Aorta (tissue), 5 donors: ENCODE results near the gene ULK3. TPM values are rescaled to one million over a fixed set of nuclear protein-coding genes. Genes with fewer than 3 reads are reported as not detected.

ENCODE experiments used
- ATAC-seq: fragments of 200-7000 bp; cut with Tn5 transposase; one replicate; pipeline ENCODE4 v1.9.1; 2022; ENCODE audit warnings: moderate library complexity; ENCODE audit not compliant: low FRiP score
- DNase-seq, 2 donors: peaks; one replicate each; pipeline ENCODE4 v3.0.0-alpha.2; 2020
- H3K27ac ChIP-seq, 2 donors: one replicate each; pipeline ENCODE4 v1.5.1; 2013; ENCODE audit warnings: low read length in 2 of 2, mild to moderate bottlenecking in 2 of 2, moderate library complexity in 2 of 2, control low read depth in 1 of 2, inconsistent platforms in 1 of 2, low read depth in 1 of 2
- H3K27me3 ChIP-seq, 2 donors: one replicate each; pipeline ENCODE4 v1.6.1; 2013; ENCODE audit warnings: control low read depth in 1 of 2, low read length in 1 of 2, mild to moderate bottlenecking in 1 of 2, moderate library complexity in 1 of 2; ENCODE audit not compliant: insufficient read depth in 2 of 2, control insufficient read depth in 1 of 2
- H3K36me3 ChIP-seq, 2 donors: one replicate each; pipeline ENCODE4 v1.6.1; 2013; ENCODE audit warnings: control low read depth in 1 of 2, low read length in 1 of 2, mild to moderate bottlenecking in 1 of 2; ENCODE audit not compliant: insufficient read depth in 2 of 2, control insufficient read depth in 1 of 2
- H3K4me1 ChIP-seq, 2 donors: one replicate each; pipeline ENCODE4 v1.6.1; 2013; ENCODE audit warnings: low read length in 2 of 2, control low read depth in 1 of 2, mild to moderate bottlenecking in 1 of 2, moderate library complexity in 1 of 2; ENCODE audit not compliant: insufficient read depth in 2 of 2, control insufficient read depth in 1 of 2
- H3K4me3 ChIP-seq, 2 donors: one replicate each; pipeline ENCODE4 v1.5.1; 2013; ENCODE audit warnings: low read length in 2 of 2, control low read depth in 1 of 2, mild to moderate bottlenecking in 1 of 2
- H3K9me3 ChIP-seq: one replicate; pipeline ENCODE4 v1.6.1; 2013; ENCODE audit warnings: mild to moderate bottlenecking, low read length; ENCODE audit not compliant: control insufficient read depth
- WGBS, 2 donors: extraction: QIAGEN DNeasy Blood & Tissue Kit; methylation state at CpG; one replicate each; pipeline ENCODE4 v1.1.7; 2013; 5-methylcytosine and 5-hydroxymethylcytosine counted together
- intact Hi-C, 2 donors: fragments of 100-400 bp; cut with DNase I; formaldehyde crosslinking; loops; one replicate each; pipeline versions ENCODE4 v1.14.2 to v1.15.0; 2022
- polyA plus RNA-seq, 2 donors: library from polyadenylated mRNA; stranded (reverse); fragments of 200-250 nt; gene quantifications; one replicate each; pipeline ENCODE4 v1.2.3, GENCODE V29; 2013
- total RNA-seq, 2 donors: library from RNA; stranded (reverse); fragmentation: NEBNext Ultra II Directional; extraction: Animal tissue kit (Norgen Biotek cat#: 25700); gene quantifications; one replicate each; pipeline ENCODE4 v1.2.1, GENCODE V29; 2021
- donor health status: healthy with polysubstance abuse.
- donor health status: Bipolar disorder and iron deficiency.
- donor health status: DM: no; HTN: no; CAD: no.
- donor health status: DM: no; HTN: no; CAD: no.
- donor health status: DM: yes; HTN: yes; CAD: no.

The ULK3 gene
- total and polyA plus RNA-seq, 4 donors = 17.7 to 43.6 (median 25.5) TPM

DNA sequence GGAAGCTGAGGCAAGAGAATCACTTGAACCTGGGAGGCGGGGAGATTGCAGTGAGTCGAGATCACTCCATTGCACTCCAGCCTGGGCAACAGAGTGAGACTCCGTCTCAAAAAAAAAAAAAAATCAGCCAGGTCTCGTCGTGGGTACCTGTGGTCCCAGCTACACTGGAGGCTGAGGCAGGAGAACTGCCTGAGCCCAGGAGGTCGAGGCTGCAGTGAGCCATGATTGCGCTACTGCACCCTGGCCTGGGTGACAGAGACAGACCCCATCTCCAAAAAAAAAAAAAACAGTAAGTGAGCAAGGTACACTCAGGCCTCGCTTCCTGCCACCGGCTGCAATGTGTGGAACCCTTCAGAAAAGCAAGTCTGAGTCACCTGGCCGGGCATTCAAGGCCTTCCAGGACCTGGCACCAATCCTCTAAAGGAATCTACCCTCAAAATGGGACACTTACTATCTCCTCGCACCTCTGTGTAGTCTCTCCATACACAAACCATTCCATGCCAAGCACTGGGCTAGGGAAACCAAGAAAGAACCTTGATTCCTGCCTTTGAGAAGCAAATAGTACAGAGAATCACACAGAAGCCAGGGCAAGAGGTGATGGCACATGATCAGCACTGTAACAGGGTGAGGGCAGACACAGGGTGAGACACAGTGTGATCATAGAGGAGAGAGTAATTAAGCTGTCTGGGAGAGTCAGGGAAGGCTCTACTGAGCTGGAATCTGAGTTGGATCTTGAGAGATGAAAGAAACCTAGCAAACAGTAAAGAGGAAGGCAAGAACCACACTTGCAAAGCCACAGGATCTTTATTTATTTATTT is 20.5 kb upstream of the ULK3 start:
- H3K9me3 ChIP-seq = no peaks in the 10 kb centered on the region
- no peak for DNase-seq
- H3K27me3 ChIP-seq = no peaks in the 10 kb centered on the region
- ATAC-seq = no peak
- WGBS, 2 donors = 78 to 79% methylated on average over 11 of the region's 11 CpGs
- H3K4me3 ChIP-seq = no peak overlapping the region
- no peaks in the 10 kb centered on the region for H3K36me3 ChIP-seq
- H3K27ac ChIP-seq = no peak overlapping the region
- no peaks in the 10 kb centered on the region for H3K4me1 ChIP-seq
- intact Hi-C loops = no loop called here

DNA sequence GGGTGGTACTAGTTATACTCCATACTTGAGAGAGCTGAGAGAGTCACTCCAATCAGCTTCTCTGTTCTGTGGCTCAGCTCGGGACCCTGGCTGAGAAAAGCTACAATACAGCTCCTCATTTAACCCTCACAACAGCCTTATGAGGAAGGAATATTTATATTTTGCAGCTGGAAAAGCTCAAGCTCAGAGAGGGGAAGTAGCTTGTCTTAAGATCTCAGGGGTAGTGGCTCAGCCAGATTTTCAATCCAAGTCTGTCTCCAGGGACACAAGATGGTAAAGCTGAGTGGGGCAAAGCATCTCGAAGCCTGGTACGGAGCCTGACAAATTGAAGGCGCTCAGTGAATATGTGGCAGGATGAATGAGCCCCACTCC is 15.4 kb upstream of the ULK3 start:
- ATAC-seq = no peak
- no peaks in the 10 kb centered on the region for H3K9me3 ChIP-seq
- H3K27ac ChIP-seq = no peak overlapping the region
- intact Hi-C loops = no loop called here
- 75 to 76% methylated on average over 4 of the region's 4 CpGs for WGBS, 2 donors
- H3K36me3 ChIP-seq = peaks cover 0 to 1% of the 10 kb centered on the region in 2 donors
- no peaks in the 10 kb centered on the region for H3K27me3 ChIP-seq
- no peaks in the 10 kb centered on the region for H3K4me1 ChIP-seq
- no peak overlapping the region for H3K4me3 ChIP-seq
- no peak for DNase-seq

GRCh38 chr15:74857671-74858368 is 14.9 kb upstream of the ULK3 start:
- Histone ChIP-seq H3K27ac (no peak overlapping the region), H3K27me3 (no peaks in the 10 kb centered on the region), H3K9me3 (no peaks in the 10 kb centered on the region), H3K36me3 (peaks cover 0 to 3% of the 10 kb centered on the region in 2 donors), H3K4me3 (no peak overlapping the region), H3K4me1 (no peaks in the 10 kb centered on the region)
- WGBS, 2 donors = 77 to 80% methylated on average over 9 of the region's 9 CpGs
- DNase-seq = no peak
- intact Hi-C loops = no loop called here
- ATAC-seq = no peak

DNA sequence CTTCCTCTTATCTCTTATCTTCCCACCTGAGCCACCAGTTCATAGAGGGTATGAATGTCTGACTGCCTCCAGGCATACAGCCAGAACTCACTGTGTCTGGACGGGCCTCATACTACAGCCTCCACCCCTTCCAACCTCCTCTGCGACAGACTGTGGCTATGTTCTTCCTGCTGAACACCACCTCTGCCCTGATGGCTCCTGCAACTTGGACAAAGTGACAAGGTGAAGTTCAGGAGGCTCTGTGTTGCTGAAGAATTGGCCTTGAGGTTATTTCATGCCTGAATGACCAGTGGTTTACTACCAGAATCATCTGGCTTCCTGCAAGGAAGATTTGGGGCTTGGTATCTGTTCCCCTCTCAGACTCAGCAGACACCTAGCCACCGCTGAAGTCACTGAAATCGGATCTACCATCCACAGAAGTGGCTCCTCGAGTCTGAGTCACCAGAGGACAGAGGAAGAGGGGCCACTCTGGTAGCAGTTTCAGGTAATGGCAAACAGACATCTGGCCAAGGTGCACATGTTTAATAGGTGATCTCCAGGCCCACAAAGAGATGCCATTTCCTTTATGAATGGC is 14.2 kb upstream of the ULK3 start:
- ATAC-seq = no peak

GRCh38 chr15:74856537-74856936 is 13.6 kb upstream of the ULK3 start:
- Histone ChIP-seq H3K9me3 (no peaks in the 10 kb centered on the region), H3K4me3 (no peak overlapping the region), H3K27ac (no peak overlapping the region), H3K4me1 (no peaks in the 10 kb centered on the region), H3K36me3 (peaks cover 0 to 6% of the 10 kb centered on the region in 2 donors), H3K27me3 (no peaks in the 10 kb centered on the region)
- 96 to 100% methylated on average over 1 of the region's 1 CpG for WGBS, 2 donors
- no peak for DNase-seq
- no peak for ATAC-seq
- intact Hi-C loops = no loop called here

More for the DNA sequence above, 14.2 kb upstream of the ULK3 start:
- no peak for DNase-seq
- Histone ChIP-seq H3K36me3 (peaks cover 0 to 3% of the 10 kb centered on the region in 2 donors), H3K27me3 (no peaks in the 10 kb centered on the region), H3K4me3 (no peak overlapping the region), H3K27ac (no peak overlapping the region), H3K4me1 (no peaks in the 10 kb centered on the region), H3K9me3 (no peaks in the 10 kb centered on the region)
- 63 to 66% methylated on average over 5 of the region's 5 CpGs for WGBS, 2 donors
- intact Hi-C loops = no loop called here

GRCh38 chr15:74855857-74856256 is 12.9 kb upstream of the ULK3 start:
- H3K4me3 ChIP-seq = no peak overlapping the region
- no peaks in the 10 kb centered on the region for H3K4me1 ChIP-seq
- 74 to 90% methylated on average over 2 of the region's 2 CpGs for WGBS, 2 donors
- H3K36me3 ChIP-seq = peaks cover 0 to 6% of the 10 kb centered on the region in 2 donors
- no peak overlapping the region for H3K27ac ChIP-seq
- intact Hi-C loops = no loop called here
- DNase-seq (no peak), ATAC-seq (no peak)
- no peaks in the 10 kb centered on the region for H3K9me3 ChIP-seq
- H3K27me3 ChIP-seq = no peaks in the 10 kb centered on the region

DNA sequence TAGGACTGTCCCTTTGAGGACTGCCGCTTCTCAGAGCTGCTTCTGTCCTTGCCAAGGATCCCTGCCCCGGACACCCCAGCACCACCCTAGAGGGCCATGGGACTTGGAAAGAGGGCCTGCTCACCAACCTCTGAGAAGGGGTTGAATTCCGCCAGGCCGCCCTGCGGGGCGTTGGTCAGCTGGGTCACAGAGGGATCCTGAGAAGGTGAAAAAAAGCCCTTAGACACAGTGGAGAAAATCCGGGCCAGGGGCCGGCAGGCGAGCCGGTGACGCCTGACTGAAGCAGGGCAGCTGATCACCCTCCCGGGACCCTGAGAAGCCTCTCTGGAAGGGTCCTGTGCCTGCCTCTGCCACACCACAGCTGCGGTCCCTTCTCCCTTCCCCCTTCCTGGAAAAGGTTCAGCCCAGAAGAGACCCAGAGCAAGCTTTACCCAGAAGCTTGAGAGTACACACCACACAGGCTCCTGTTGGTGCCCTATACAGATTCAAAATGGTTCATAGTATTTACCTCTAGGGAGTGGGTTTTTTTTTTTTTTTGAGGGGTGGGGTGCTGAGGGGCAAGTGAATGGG is 11.6 kb upstream of the ULK3 start:
- Histone ChIP-seq H3K27ac (no peak overlapping the region), H3K27me3 (no peaks in the 10 kb centered on the region), H3K4me1 (no peaks in the 10 kb centered on the region), H3K36me3 (peaks cover 0 to 12% of the 10 kb centered on the region in 2 donors), H3K9me3 (no peaks in the 10 kb centered on the region), H3K4me3 (no peak overlapping the region)
- WGBS, 2 donors = 89 to 92% methylated on average over 13 of the region's 13 CpGs
- ATAC-seq = no peak
- intact Hi-C loops = no loop called here
- DNase-seq = no peak

DNA sequence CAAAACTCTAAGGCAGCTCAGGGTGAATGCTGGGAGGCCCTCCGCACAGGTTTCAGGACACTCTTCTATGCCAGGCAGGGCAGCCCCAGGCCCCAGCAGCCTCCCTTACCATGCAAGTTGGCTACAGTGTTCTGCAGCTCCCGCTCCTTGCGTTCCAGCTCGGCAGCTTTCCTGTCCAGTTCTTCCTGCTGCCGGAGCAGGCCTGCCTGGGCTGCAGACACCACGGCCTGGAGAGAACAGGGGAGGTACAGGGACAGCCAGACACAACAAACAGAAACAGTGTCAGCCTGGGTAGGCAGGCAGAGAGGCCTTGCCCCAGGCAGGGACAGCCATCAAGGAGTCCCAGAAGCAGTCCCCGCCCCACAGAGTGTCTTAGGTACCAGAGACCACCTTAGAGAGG is 9.0 kb upstream of the ULK3 start:
- WGBS, 2 donors = 90 to 94% methylated on average over 6 to 7 of the region's 7 CpGs
- H3K36me3 ChIP-seq = peaks cover 0 to 12% of the 10 kb centered on the region in 2 donors

More for the DNA sequence above, 9.0 kb upstream of the ULK3 start:
- no peak overlapping the region for H3K4me3 ChIP-seq
- no peaks in the 10 kb centered on the region for H3K4me1 ChIP-seq
- no peaks in the 10 kb centered on the region for H3K27me3 ChIP-seq
- ATAC-seq (no peak), DNase-seq (no peak)
- no peak overlapping the region for H3K27ac ChIP-seq
- intact Hi-C loops = no loop called here
- no peaks in the 10 kb centered on the region for H3K9me3 ChIP-seq
